ENCODE measurements around the gene BAIAP2.

BAIAP2 gene

GRCh38 chr17:81110488-81111040 lies 75.6 kb downstream of the BAIAP2 start:
- TF ChIP-seq CTCF (IDR thresholded peaks at IDR 0.05; ENCODE audit: poor library complexity, severe bottlenecking) = no peak
- Histone ChIP-seq H3K9me3 (ENCODE audit: severe bottlenecking) (no peaks in the 10 kb centered on the region), H3K27me3 (ENCODE audit: insufficient read depth, poor library complexity, severe bottlenecking) (no peaks in the 10 kb centered on the region), H3K4me3 (ENCODE audit: severe bottlenecking) (no peak overlapping the region), H3K4me1 (ENCODE audit: insufficient read depth, poor library complexity, severe bottlenecking) (no peaks in the 10 kb centered on the region), H3K27ac (ENCODE audit: poor library complexity, severe bottlenecking) (no peak overlapping the region), H3K36me3 (ENCODE audit: low read depth) (peaks cover 44% of the 10 kb centered on the region)
- ATAC-seq (ENCODE audit: low read depth) (no peak), DNase-seq (ENCODE audit: low spot score) (no peak)

GRCh38 chr17:81111066-81111465 lies 76.1 kb downstream of the BAIAP2 start:
- H3K4me1 ChIP-seq (ENCODE audit: insufficient read depth, poor library complexity, severe bottlenecking) = no peaks in the 10 kb centered on the region
- TF ChIP-seq CTCF (IDR thresholded peaks at IDR 0.05; ENCODE audit: poor library complexity, severe bottlenecking) = no peak
- H3K9me3 ChIP-seq (ENCODE audit: severe bottlenecking) = no peaks in the 10 kb centered on the region
- DNase-seq (ENCODE audit: low spot score) (no peak), ATAC-seq (ENCODE audit: low read depth) (no peak)
- H3K27me3 ChIP-seq (ENCODE audit: insufficient read depth, poor library complexity, severe bottlenecking) = no peaks in the 10 kb centered on the region
- no peak overlapping the region for H3K4me3 ChIP-seq (ENCODE audit: severe bottlenecking)
- H3K27ac ChIP-seq (ENCODE audit: poor library complexity, severe bottlenecking) = no peak overlapping the region
- peaks cover 39% of the 10 kb centered on the region for H3K36me3 ChIP-seq (ENCODE audit: low read depth)

GRCh38 chr17:81112450-81112849 lies 77.5 kb downstream of the BAIAP2 start:
- Histone ChIP-seq H3K36me3 (ENCODE audit: low read depth) (peaks cover 25% of the 10 kb centered on the region), H3K27me3 (ENCODE audit: insufficient read depth, poor library complexity, severe bottlenecking) (no peaks in the 10 kb centered on the region), H3K9me3 (ENCODE audit: severe bottlenecking) (no peaks in the 10 kb centered on the region), H3K27ac (ENCODE audit: poor library complexity, severe bottlenecking) (no peak overlapping the region), H3K4me1 (ENCODE audit: insufficient read depth, poor library complexity, severe bottlenecking) (no peaks in the 10 kb centered on the region), H3K4me3 (ENCODE audit: severe bottlenecking) (no peak overlapping the region)
- no peak for TF ChIP-seq CTCF (IDR thresholded peaks at IDR 0.05; ENCODE audit: poor library complexity, severe bottlenecking)
- ATAC-seq (ENCODE audit: low read depth) = no peak
- no peak for DNase-seq (ENCODE audit: low spot score)

DNA sequence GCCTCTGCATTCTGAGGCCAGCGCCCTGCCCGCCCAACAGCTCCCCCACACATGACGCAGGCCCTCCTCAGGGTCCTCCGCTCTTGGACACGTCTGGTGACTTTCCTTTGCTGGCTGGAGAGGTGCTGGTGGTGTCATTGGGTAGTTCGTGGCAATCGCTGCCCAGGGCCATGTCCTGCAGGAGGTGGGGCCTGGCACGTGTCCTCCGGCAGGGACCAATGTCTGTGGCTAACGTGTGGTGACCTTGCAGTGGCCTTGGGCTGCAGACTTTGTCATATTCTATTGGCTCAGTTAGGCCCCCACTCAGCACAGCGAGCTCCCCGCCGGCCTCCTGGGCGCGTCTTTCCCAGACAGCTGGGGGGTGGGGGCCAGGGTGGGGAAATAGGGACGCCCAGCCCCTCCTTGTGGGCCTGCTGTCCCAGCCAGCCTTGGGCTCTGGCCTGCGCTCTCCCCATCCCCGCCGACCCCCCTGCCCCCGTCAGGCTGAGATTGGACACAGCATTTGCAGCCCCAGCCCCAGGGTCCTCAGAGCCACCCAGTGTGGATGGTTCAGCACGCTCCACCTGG lies 78.3 kb downstream of the BAIAP2 start:
- no peaks in the 10 kb centered on the region for H3K27me3 ChIP-seq (ENCODE audit: insufficient read depth, poor library complexity, severe bottlenecking)
- no peak overlapping the region for H3K27ac ChIP-seq (ENCODE audit: poor library complexity, severe bottlenecking)
- peaks cover 25% of the 10 kb centered on the region for H3K36me3 ChIP-seq (ENCODE audit: low read depth)
- ATAC-seq (ENCODE audit: low read depth) (no peak), DNase-seq (ENCODE audit: low spot score) (no peak)
- TF ChIP-seq CTCF (IDR thresholded peaks at IDR 0.05; ENCODE audit: poor library complexity, severe bottlenecking) = no peak
- H3K4me3 ChIP-seq (ENCODE audit: severe bottlenecking) = no peak overlapping the region
- H3K9me3 ChIP-seq (ENCODE audit: severe bottlenecking) = no peaks in the 10 kb centered on the region
- no peaks in the 10 kb centered on the region for H3K4me1 ChIP-seq (ENCODE audit: insufficient read depth, poor library complexity, severe bottlenecking)

DNA sequence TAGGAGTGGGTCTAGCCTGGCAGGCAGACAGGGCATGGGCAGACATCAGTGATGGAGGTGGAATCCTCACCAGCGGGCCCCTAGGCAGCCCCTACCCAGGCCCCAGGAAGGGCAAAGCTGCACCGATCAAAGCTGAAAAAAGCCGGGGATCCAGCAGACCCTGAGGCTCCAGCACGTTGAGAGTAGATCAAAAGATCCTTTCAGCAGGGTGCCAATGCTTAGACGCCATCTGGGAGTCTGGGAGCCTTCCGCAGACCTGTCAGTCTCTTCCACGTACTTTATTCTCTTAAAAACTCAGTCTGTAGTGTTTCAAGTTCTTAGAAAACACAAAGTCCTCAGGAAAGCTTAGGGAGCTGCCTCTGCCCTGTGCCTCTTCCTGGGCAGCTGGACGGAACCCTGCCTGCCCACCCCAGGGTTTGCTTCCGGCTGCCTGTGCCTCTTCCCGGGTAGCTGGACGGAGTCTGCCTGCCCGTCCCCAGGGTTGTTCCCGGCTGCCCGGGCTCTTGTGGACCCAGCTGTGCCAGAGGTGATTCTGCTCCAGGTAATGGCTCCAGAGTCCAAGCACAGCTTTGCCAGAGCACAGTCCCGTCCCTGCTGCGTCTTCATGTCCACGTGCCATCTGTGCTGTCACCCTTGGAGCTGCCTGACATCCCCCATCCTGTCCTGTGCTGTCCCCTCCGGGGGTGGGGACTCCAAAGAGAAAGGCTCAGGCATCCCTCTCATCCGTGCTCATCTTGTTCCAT lies 79.6 kb downstream of the BAIAP2 start:
- Histone ChIP-seq H3K9me3 (ENCODE audit: severe bottlenecking) (no peaks in the 10 kb centered on the region), H3K4me1 (ENCODE audit: insufficient read depth, poor library complexity, severe bottlenecking) (no peaks in the 10 kb centered on the region), H3K27me3 (ENCODE audit: insufficient read depth, poor library complexity, severe bottlenecking) (no peaks in the 10 kb centered on the region), H3K27ac (ENCODE audit: poor library complexity, severe bottlenecking) (no peak overlapping the region), H3K36me3 (ENCODE audit: low read depth) (peaks cover 18% of the 10 kb centered on the region), H3K4me3 (ENCODE audit: severe bottlenecking) (no peak overlapping the region)
- ATAC-seq (ENCODE audit: low read depth) = no peak
- TF ChIP-seq CTCF (IDR thresholded peaks at IDR 0.05; ENCODE audit: poor library complexity, severe bottlenecking) = no peak
- no peak for DNase-seq (ENCODE audit: low spot score)
